ENCODE results near the gene NSMCE1. TPM values are rescaled to one million over a fixed set of nuclear protein-coding genes. Genes with fewer than 3 reads are reported as not detected.
A peak's percentile ranks its signal among the peaks of the same experiment; 100 is the strongest.

Gene NSMCE1
- total and polyA plus RNA-seq, 2 of the 8 experiments (the other 6 are each of a cell fraction or from before 2014, with no cell fraction given) = 8.1 to 16.6 TPM

GRCh38 chr16:27203507-27204311 lies 64.9 kb downstream of the NSMCE1 start, which contains the start of gene KDM8:
Gene KDM8, plus strand, starts transcription at chr16:27203526. Its CDS starts 6,598 bp downstream, at chr16:27210124.
- Histone ChIP-seq H3K27ac (ENCODE audit: low read depth, low read length) (peak within 1 kb of the TSS; percentile 96), H3K4me2 (ENCODE audit: insufficient read depth in 1 of 2, low read depth in 2 of 2, low read length in 2 of 2) (peak within 1 kb of the TSS; percentile 62 to 87), H3K56ac (replicated peaks; ENCODE audit: insufficient read length, low read depth, low read length) (peak within 1 kb of the TSS; percentile 92), H2BK20ac (ENCODE audit: low read length) (0 out of 2 replicates have a peak within 1 kb of the TSS, but pooled peaks have one; percentile 21), H3K9ac (replicated peaks in 1 of 4; ENCODE audit: extremely low read depth in 1 of 4, low read depth in 3 of 4, low read length in 3 of 4) (peak within 1 kb of the TSS; percentile 79 to 95 (median 91)), H2BK120ac (replicated peaks; ENCODE audit: low read depth, low read length) (no peak within 1 kb of the TSS), H3K79me1 (ENCODE audit: low read depth, low read length) (no peaks in the 10 kb centered on the region), H3K23ac (ENCODE audit: insufficient read length) (no peak within 1 kb of the TSS), H3K4ac (replicated peaks; ENCODE audit: insufficient read length, low read depth, low read length) (peak within 1 kb of the TSS; percentile 76), H3K14ac (ENCODE audit: insufficient read length) (no peak within 1 kb of the TSS), H2AK5ac (ENCODE audit: low read depth, low read length) (no peak within 1 kb of the TSS), H2BK5ac (ENCODE audit: low read depth, low read length) (peak within 1 kb of the TSS; percentile 91), H3K4me1 (replicated peaks in 1 of 4; ENCODE audit: control insufficient read depth in 3 of 4, insufficient read depth in 4 of 4, low read length in 3 of 4) (peaks cover 0 to 4% (median 3%) of the 10 kb centered on the region in 4 experiments; a peak in 3 of 7 replicates), H3K23me2 (ENCODE audit: low read depth, low read length) (peaks cover 2% of the 10 kb centered on the region; the same call in 1 of the 2 replicates), H3K27me3 (replicated peaks in 1 of 4; ENCODE audit: control insufficient read depth in 3 of 4, extremely low read depth in 1 of 4, insufficient read depth in 3 of 4, low read length in 3 of 4) (no peaks in the 10 kb centered on the region), H2BK12ac (ENCODE audit: low read depth, low read length) (no peak within 1 kb of the TSS; the same call in 1 of the 2 replicates), H4K8ac (ENCODE audit: extremely low read depth, insufficient read depth, low read length) (peak within 1 kb of the TSS; percentile 98), H3K79me2 (ENCODE audit: control insufficient read depth in 1 of 2, insufficient read depth in 2 of 2, low read length in 2 of 2) (peaks cover 0 to 7% of the 10 kb centered on the region in 2 experiments; a peak in 1 of 4 replicates), H3K4me3 (ENCODE audit: extremely low read depth in 1 of 4, insufficient read depth in 2 of 4, low read depth in 3 of 4, low read length in 4 of 4) (peak within 1 kb of the TSS; percentile 68 to 92 (median 82)), H3K18ac (ENCODE audit: extremely low read depth, low read length) (peak within 1 kb of the TSS; percentile 98), H2BK15ac (ENCODE audit: low read length) (no peak within 1 kb of the TSS), H4K20me1 (replicated peaks in 1 of 2; ENCODE audit: control insufficient read depth in 1 of 2, insufficient read depth in 2 of 2, low read length in 2 of 2) (no peaks in the 10 kb centered on the region), H3K9me3 (ENCODE audit: insufficient read depth in 2 of 2, low read depth in 1 of 2, low read length in 1 of 2) (no peaks in the 10 kb centered on the region), H2AFZ (ENCODE audit: low read length) (peak within 1 kb of the TSS; percentile 91; the same call in 1 of the 2 replicates), H3K36me3 (ENCODE audit: control insufficient read depth in 2 of 4, insufficient read depth in 4 of 4, low read length in 3 of 4) (no peaks in the 10 kb centered on the region), H4K5ac (ENCODE audit: insufficient read length, low read depth, low read length) (peak within 1 kb of the TSS; percentile 100), H4K91ac (replicated peaks; ENCODE audit: insufficient read length, low read length) (peak within 1 kb of the TSS; percentile 98)
- ChIA-PET CTCF (ENCODE audit: partially characterized antibody) (interaction anchor here (1.0 to 1.6 kb wide), 4 partner anchors 19 to 164 kb away, joined by 3 to 5 read pairs (median 4); no protein-coding TSS in a partner anchor), POLR2A (ENCODE audit: partially characterized antibody) (interaction anchor here (0.8 to 2.3 kb wide), 15 partner anchors 10 to 170 kb away, joined by 3 to 13 read pairs (median 3); no protein-coding TSS in a partner anchor)
- no peak for FAIRE-seq
- WGBS, 2 experiments (ENCODE audit: extremely low coverage in 1 of 2, insufficient coverage in 1 of 2, insufficient read length in 1 of 2, insufficient replicate concordance in 2 of 2, low coverage in 1 of 2, low lambda C conversion rate in 2 of 2, missing lambda C conversion rate in 1 of 2) = 1% methylated on average over 70 of the region's 70 CpGs; no CpG with 5 or more reads in 1 of the 2 experiments
- DNase-seq (ENCODE audit: low read depth in 1 of 2, low spot score in 2 of 2) = peak; percentile 94 to 98
- TF ChIP-seq ATF3 (IDR thresholded peaks at IDR 0.05; ENCODE audit: insufficient read depth, low read depth, low read length) (no peak), CHD1 (IDR thresholded peaks at IDR 0.05; ENCODE audit: low read depth, low read length) (no peak), TBP (IDR thresholded peaks at IDR 0.05; ENCODE audit: low read depth, low read length) (peak; percentile 64), NRF1 (IDR thresholded peaks at IDR 0.05; ENCODE audit: low read depth, low read length) (peak; percentile 99), PHF8 (conservative IDR thresholded peaks at IDR 0.05; ENCODE audit: low read depth, low read length) (peak; percentile 97), BACH1 (IDR thresholded peaks at IDR 0.05; ENCODE audit: low read length) (no peak), KDM4A (IDR thresholded peaks at IDR 0.05; ENCODE audit: low read depth, low read length, severe bottlenecking) (peak; percentile 62), POU5F1 (IDR thresholded peaks at IDR 0.05; ENCODE audit: low read depth, low read length) (no peak), POLR2AphosphoS5 (IDR thresholded peaks at IDR 0.05; ENCODE audit: low read depth, low read length) (peak; percentile 95), SP4 (IDR thresholded peaks at IDR 0.05; ENCODE audit: low read length) (0 out of 2 replicates have a peak, but pooled peaks have one; percentile 73), POLR2A (IDR thresholded peaks at IDR 0.05; ENCODE audit: control extremely low read depth in 1 of 2, low read depth in 2 of 2, low read length in 2 of 2) (peak; percentile 96 to 98), BCL11A (IDR thresholded peaks at IDR 0.05; ENCODE audit: low read depth in 2 of 2, low read length in 2 of 2) (no peak)

Measured in H1 (cell line).